Hematopoietic multipotent progenitor cell (in vitro differentiated cells): Measurements from ENCODE around the gene CRACR2B. TPM values are rescaled to one million over a fixed set of nuclear protein-coding genes. Genes with fewer than 3 reads are reported as not detected.

Experiments used
- DNase-seq, 3 donors: peaks; one replicate each; pipeline ENCODE4 v3.0.0-alpha.2; 2011 to 2015; ENCODE audit warnings: low read depth in 2 of 3, low spot score in 2 of 3
- total RNA-seq: library from RNA; depleted of rRNA; stranded (reverse); fragments of >200 nt; gene quantifications from one replicate; pipeline ENCODE4 v1.2.3, GENCODE V29; 2012

CRACR2B gene
- total RNA-seq, 1 donor: 3.8 TPM

DNA sequence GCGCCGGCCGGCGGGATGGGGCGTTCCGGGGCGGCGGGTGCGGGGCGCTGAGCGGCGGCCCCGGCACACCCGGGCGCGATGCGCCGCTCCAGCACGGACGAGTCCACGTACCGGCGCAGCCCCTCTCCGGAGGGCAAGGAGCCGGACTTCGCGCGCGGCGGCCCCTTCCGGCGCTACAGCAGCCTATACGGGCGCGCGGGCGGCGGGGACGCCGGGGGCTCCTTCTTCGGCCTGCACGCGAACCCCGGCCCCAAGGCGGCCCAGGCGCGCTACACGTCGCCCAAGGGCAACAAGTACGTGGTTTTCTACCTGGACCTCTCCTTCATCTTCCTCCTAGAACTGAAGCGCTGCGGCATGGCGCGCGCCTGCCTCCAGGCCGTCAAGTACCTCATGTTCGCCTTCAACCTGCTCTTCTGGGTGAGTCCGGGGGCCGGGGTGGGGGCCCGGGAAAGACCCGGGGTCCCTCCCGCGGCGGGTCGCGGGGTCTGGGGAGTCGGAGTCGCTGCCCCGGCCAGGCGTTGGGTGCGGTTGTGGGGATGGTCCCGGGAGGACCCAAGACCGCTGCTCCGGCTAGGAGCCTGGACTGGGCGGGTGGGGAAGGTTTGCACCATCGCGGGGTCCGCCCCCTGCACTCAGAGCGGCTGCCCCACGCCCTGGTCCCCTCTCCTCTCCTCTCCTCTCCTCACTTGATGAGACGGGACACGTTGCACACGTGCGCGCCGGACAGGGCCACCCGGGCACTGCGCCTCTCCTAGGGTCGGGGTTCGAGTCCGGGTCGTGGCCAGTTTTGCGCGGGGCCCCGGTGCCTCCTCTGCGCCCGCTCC is 22.4 kb downstream of the CRACR2B start:
- DNase-seq: no peak

DNA sequence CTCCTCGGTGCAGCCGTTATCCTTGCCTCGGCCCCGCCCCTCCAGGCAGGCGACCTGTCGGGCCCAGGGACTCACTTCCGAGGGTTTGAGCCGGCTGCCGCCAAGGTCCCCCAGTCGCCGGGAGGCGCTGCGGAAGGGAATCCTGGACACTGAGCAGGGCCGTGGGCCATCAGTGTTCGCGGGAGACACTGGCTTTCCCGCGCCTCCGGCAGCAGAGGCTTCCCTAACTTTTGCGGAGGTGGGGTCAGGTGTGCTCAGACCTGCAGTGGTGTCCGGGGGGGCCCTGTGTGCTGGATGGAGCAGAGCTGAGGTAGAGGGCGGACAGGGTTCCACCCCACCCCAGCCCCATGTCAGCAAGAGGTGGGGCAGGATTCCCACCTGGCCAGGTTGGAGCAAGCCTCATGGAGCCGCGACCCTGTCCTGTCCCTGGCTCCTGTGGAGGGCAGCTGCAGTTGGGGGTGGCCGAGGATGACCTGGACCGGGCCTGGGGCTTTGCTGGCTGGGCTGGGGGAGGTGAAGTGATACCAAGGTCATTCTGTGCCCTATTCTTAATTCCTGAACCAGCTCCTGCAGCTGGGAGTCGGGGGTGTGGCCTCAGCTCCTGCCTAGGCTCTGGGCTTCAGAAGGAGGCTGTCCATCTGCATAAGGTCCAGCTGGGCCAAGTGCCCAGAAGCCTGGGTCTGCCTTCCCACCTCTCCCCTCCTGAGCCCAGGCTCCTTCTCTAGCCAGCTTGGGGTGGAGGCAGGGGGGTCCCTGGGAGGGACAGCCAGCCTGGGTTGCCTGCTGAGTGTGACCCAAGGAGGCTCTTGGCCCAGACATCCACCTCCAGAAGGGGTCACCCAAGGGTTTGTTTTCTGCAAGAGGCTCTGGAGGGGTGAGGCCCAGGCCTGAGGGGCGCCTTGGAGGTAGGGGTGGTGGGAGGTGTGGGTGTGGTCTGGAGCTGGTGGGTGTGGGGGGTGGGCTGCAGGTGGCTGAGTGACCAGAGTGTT is 23.4 kb downstream of the CRACR2B start:
- peak in 1 of 3 donors; percentile 57 for DNase-seq

DNA sequence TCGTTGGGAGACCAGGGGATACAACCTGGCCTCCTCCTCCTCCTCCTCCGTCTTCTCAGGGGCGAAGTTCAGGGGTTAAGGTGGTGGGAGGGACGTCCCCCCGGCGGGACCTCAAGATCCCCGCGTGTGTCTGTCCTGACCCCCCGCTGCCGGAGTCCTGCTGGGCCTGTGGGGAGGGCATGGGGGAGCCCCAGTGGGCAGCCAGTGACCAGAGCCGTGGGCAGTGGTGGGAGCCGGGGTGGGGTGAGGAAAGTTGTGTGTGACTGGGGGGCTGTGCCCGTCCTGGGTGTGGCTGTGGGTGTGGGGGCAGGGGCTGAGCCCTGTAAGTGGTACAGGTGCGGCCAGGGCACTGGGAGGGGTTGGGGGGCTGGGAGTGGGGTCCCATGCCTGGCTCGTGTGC is 25.0 kb downstream of the CRACR2B start:
- no peak for DNase-seq

DNA sequence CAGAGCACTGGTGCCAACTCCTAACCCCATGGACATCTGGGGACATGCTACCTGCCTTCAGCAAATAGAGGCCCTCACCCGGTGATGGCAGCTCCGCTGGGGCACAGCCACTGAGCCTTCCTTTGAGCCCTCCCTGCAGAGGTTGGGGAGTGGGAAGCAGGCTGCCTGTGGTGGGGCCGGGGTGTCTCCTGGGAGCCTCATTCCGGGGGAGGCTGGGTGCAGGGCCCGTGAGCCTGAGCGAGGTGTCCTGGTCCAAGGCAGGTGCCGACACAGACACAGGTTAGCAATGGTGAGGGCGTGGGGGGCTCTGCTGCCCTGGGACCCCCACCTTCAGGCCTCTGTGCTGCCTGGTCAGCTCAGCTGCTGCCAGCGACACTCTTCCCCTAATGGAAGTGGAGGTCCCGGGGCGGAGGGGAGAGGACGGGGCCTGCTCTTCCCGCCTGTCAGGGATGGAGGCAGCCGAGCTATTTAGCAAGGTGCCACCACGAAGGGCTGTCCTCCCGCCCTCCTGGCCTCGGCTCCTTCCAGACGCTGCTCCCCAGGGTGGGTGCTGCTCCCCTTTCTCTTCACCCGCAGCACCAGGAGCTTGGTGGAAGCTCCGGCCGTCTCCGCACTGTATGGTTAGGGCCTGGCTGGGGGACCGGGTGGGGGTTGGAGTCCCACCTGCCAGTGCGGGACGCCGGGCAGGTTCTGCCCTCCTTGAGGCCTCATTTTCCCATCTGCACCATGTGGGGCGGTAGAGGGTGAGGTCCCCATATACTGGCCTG is 26.1 kb downstream of the CRACR2B start:
- no peak for DNase-seq

DNA sequence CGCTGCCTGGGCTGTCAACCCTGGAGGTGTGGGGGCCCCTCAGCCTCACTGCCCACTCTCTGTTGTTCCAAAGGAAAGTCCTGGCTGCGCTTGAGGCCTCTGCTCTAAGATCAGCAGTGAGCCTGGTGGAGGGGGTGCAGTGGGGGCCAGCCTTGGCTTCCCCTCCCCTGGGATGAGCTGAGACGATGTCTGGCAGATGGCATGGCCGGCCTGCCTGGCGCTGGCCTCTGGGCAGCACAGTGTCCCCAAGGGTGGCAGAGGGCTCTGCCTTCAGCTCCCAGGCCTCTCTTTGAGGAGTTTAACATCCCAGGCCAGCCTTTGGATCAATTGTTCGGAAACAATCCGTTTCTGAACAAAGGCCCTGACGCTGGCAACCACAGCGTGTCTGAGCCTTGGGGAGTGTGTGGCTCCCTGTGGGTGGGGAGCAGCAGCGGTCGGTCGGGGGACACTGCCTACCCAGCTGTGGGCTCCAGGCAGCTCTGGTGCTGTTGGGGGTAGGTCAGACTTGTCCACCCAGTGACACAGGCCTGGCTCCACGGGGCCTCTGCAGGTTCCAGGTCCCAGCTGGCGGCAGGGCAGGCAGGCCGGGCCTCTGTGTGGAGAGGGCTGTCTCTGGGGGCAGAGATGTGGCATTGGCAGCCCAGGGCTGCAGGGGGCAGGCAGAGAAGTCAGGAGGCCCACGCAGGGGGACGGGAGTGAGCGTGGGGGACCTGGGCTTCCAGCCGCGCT is 27.0 kb downstream of the CRACR2B start:
- no peak for DNase-seq

DNA sequence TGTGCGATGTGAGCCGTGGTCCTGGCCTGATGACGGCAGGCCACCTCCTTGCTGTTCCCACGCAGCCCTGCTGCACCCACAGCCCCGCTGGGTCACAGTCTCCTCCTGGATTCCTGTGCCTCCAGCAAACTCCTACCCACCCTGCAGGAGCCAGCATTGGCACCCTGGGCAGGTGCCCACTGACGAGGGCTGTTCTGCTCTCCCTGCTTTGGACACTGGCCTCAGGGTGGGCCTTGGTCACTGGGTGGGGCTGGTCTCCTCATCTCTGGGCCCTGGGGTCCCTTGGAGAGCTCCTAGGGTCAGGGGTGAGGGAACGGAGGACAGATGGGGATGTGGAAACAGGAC is 27.6 kb downstream of the CRACR2B start:
- DNase-seq: no peak

DNA sequence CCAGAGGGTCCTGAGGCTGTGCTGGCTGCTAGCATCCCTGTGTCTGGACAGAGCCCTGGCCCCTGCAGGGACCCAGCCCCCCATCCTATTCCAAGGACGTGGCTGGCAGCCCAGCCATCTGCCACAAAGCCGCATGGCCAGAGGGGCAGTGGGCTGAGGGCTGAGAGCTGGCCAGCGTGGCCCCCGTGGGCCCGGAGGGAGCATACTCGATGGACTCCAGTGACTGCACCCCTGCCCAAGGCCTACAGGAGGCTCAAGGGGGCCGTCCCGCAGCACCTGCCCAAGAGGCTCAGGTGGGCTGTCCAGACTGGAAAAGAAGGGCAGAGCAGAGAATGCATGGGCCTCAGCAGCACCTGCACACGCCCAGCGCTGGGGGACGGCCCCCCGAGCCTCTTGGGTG is 28.1 kb downstream of the CRACR2B start:
- no peak for DNase-seq

DNA sequence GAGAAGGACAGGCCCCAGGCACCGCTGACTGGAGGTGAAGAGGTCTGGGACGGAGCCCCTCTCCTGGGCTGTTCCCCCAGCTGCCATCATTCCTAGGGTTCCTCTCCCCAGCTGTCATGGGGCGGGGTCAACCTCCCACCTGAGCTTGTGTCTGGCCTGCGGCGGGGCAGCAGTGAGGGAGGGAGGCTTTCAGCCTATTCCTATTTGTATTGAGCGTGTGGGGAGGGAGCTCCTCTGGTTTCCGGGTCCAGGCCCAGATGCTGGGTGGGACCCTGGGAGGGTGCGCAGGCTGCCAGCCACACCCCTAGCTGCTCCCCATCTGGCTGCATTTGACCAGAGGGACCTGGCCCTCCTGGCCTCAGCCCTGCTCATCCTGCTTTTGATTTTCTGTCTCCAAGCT is 28.7 kb downstream of the CRACR2B start:
- DNase-seq: no peak

DNA sequence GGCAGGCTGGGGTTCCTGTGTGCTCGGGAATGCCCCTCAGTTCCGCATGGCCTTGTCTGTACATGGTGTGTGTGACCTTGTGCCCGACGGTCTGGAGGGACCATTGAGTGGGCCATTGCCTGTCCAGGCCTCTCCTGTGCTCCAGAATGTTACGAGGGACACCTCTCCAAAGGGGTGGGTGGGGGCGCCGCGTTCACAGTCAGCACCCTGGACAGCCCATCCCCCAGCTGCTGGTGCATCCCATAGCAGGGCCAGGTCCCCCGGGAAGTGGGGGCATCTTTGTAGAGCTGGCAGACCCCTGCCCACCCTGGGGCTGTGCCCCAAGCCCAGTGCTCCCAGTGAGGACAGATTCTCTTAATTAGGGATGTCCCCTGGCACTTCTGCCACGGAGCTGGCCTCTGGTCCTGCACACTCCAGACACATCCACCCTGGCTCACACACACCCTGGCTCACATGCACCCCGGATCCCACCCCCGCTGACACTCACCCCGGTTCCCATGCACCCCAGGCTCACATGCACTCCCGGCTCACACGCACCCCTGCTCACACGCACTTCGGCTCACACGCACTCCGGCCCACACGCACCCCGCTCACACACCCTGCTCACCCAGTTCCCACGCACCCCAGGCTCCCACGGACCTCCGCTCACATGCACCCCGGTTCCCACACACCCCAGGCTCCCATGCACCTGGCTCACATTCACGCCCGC is 30.5 kb downstream of the CRACR2B start:
- DNase-seq: no peak

DNA sequence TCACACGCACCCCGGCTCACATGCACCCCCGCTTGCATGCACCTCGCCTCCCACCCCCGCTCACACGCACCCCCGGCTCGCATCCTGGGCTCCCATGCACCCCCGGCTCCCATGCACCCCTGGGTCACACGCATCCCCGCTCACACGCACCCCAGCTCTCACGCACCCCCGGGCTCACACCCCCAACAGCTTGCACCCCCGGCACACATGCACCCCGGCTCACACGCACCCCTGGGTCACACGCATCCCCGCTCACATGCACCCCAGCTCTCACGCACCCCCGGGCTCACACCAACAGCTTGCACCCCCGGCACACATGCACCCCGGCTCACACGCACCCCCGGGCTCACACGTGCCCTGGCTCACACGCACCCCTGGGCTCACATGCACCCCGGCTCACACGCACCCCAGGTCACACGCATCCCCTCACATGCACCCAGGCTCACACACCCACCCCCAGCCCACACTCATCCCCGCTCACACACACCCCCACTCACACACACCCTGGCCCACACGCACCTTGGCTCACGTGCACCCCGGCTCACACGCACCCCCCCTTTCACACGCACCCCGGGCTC is 31.1 kb downstream of the CRACR2B start:
- no peak for DNase-seq

DNA sequence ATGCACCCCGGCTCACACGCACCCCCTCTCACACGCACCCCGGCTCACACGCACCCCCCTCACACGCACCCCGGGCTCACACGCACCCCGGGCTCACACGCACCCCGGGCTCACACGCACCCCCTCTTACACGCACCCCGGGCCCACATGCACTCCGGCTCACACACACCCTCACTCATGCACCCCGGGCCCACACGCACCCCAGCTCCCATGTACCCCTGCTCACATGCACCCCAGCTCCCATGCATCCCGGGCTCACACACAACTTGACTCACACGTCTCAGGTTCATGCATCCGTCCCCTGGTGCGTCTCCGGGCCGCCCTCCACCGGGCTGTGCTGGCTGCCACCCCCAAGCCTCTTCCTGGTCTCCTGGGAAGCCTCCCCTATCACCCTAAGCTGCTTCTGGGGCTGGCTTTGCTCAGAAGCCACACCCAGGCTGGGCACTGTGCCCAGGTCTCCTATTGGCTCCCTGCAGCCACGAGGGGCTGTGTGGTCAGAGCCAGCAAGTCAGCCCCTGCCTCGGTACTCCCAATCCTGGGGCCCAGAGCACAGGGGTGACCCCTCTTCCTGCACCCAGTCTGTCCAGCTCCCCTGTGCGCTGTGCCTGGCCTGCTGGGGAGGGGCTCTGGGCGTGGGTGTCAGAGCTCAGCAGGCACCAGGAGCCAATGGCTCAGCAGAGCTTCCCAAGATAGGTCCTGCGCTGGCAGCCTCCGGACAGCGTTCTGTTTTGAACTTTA is 31.8 kb downstream of the CRACR2B start:
- DNase-seq: peak in 1 of 3 donors; percentile 58

DNA sequence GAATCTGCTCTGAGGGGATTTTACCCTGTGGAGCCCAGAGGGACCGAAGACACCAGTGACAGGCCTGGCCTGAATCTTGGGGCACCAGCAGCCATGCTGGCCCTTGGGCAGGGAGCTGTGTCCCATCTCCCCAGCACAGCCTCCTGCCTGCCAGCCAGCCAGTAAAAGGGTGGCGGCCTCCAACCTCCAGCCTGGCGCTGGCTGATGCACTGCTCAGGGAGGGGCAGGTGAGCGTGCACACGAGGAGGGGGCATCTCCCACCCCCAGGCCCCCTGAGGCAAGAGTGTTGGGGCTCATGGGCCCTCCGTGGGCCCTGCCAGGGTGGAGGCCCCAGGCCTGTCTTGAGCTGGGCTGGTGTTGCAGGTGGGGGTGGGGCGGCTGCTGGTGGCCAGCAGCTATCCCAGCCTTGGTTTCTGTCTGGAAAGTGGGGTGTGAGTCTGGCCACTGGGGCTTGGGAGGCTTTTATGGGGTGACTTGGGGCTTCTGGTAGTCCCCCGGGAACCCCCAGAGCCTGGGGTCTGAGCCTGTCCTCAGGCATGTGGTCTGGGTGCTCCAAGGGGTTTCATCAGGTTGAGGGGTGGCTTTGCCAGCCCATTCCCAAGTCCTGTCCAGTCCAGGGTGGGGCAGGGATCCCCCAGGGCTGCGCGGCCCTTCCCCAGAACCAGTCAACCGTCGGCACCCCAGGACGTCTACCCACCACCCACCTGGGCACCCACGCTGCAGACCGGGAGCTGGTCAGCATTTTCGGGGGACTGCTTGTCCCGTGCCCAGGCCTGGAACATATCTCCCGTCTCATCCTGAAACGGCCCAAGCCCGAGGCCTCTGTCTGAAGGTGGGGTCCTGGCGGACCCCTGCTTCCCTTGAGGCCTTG is 32.8 kb downstream of the CRACR2B start:
- DNase-seq: no peak

DNA sequence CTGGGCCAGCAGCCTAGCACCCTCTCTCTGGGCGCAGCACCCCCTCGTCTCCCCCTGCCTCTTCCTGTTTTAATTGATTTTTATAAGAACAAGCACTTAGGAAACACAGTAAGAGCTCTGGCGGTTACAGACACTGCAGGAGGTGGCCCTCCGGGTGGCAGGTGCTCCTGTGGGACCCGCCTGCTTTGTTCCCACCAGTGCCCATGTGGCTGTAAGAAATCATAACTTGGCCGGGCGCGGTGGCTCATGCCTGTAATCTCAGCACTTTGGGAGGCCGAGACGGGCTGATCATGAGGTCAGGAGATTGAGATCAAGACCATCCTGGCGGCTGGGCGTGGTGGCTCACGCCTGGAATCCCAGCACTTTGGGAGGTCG is 33.4 kb downstream of the CRACR2B start:
- no peak for DNase-seq

DNA sequence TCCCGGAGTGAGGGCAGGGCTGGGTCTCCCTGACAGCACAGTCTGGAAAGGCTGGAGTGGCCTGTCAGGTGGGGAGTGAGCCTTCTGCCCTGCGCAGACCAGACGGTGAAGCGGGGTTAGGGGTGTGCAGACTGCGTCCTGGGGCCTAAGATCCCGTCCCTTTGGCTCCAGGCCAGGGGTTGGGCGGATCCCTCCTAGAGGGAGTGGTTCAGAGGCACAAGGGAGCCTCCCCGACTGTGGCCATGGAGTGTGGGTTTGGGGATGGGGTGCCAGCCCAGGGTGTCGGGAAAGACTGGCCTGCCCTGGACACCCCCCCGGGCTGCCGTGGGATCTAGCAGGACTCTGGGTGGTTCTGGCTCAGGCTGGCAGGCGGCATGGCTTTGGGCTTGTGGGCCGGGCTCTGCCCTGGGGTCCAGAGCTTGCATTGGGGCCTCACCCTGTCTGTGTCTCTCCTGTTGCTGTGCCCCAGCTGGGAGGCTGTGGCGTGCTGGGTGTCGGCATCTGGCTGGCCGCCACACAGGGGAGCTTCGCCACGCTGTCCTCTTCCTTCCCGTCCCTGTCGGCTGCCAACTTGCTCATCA is 34.5 kb downstream of the CRACR2B start:
- DNase-seq: no peak

DNA sequence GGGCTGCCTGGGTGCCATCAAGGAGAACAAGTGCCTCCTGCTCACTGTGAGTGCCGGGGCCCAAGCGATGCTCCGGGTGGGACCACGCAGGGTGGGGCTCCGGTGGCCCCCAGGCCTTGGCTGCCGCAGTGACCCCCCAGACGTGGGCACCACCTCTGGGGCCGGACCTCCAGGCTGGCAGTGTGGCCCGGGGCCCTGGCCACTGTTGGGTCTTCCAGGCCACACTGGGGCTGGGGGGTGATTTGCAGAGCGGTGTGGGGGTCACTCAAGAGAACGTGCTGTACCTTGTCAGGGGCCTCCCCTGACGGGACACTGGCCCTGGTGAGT is 34.9 kb downstream of the CRACR2B start:
- DNase-seq: no peak

DNA sequence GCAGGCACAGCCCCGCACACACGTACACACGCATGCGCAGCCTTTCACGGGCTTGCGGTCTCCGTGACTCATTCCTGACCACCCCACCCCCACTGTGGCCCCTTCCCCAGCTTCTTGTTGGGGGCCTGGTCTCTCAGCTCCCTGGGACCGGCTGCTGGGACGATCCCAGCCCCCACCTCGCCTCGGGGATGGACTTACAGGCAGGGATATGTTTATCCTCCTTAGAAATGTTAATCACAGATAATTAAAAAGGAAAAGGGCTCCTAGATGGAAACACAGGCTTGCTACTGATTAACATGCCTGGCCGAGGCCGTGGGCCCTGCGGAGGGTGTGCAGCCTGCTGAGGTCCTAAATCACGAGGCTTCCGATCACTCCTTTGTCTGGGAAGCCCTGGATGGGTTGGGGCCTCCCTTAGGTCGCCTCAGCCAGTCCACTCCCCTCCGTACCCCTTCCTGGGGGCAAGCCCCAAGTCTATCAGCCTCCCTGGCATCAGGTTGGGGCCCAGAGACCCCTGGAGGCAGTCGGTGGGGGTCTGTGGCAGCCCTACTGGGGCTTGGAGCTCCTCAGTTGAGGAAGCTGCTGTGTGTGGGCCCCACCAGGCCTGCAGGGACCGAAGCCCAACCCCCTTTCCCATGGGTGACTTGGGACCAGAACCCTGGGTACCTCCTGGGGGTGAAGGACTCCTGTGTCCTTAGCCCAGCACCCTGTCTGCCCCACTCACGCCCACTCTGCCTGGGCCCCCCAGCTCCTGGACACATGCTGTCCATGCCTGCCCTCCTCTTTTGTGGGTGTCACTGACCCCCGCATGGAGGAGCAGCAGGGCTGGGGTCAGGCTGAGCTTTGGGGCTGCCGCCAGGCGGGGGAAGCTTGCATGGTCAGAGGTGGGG is 35.5 kb downstream of the CRACR2B start:
- no peak for DNase-seq
